Measurements from ENCODE around the gene OBP2B.
"Not testable (repeated sequence)": the region's sequence is repeated elsewhere in the genome, so short reads cannot be mapped to it uniquely, and the experiment has no call there.

OBP2B gene

DNA sequence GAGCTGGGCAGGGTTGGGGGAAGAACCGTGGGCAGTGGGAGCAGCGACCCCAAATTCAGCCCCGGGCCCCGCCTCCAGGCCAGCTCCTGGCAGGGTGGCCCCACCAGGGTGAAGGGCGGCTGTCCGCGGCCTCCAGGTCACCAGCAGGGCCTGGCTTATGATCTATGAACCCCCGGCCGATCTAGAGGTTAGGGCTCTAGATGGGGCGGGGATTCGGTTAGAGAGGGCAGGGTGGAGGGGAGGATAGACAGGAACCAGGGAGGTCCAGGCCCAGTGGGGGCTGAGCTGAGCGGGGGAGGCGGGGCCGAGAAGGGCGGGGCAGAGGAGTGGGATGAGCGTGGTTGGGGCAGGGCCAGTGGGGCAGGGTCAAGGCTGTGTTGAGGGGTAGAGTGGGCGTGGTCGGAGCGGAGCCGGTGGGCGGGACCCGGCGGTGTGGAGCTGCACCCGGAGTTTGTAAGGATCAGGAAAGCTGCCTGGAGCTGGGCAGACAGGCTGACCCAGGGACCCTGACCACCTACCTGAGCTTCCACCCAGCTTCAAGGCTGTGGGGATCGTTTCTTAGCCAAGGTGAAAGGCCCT is 29.3 kb upstream of the OBP2B start:
- peak; percentile 87 for DNase-seq

DNA sequence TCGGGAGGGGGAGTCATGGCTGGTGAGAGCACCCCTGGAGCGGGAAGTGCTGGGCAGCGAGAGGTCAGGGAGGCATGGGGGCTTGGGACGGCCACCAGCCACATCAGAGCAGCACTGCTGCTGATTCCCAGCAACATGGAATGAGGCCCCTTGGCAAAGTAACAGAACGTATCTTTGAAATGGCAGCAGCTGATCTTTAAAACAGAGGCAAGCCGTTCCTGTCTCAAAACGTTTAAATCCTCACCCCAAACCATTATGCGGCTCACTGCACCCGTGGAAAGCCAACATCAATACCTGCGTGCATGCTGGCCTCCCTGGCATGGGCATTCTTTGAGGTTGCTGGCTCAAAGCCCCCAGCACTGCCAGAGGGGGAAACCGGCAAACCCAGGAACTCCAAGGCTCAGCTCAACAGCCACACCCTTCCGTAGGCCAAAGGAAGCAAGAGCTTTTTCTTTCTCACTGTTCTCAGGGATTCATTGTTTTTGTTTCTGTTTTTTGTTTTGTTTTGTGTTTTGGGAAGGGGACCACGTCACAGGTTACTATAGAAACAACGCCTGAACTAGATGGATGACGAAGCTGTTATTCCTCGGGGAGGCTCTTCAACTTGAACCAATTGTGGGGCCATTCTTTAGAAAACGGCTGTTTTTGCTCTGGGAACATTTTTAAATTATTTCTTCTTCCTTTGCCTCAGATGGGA is 28.1 kb upstream of the OBP2B start:
- peak; percentile 55 for DNase-seq

DNA sequence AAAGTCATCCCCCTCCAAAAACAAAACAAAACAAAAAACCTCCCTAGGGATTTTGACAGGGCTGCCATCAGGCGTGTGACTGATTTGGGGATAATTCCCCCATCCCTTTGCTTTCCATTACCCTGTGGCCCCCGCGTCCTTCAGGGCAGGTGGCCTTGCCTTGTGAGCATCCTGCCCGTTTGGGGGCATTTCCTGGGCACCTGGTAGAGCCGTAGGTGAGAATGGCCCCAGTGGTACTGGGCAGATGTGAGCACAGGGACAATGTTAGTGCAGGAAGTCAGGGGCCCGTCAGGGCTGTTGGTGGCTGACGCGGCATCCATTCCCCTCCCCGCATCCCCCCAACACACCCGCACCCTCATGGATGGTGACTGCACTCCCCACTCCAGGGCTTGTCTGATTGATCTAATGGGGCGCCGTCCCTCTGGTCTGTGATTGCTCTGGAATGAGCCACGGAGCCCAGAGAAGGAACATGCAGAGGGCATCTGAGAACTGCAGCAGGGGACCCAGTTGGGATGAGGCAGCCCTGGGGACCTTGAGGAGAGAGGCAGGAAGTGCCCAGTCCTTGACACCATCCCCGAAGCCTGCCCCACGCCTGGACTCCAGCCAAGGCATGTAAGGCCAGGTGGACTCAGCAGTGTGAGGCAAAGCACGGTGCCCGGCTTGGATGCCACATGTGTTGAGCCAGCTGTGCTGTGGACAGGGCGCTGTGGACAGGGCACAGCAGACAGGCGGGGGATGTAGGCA is 27.4 kb upstream of the OBP2B start:
- not testable (repeated sequence) for DNase-seq

DNA sequence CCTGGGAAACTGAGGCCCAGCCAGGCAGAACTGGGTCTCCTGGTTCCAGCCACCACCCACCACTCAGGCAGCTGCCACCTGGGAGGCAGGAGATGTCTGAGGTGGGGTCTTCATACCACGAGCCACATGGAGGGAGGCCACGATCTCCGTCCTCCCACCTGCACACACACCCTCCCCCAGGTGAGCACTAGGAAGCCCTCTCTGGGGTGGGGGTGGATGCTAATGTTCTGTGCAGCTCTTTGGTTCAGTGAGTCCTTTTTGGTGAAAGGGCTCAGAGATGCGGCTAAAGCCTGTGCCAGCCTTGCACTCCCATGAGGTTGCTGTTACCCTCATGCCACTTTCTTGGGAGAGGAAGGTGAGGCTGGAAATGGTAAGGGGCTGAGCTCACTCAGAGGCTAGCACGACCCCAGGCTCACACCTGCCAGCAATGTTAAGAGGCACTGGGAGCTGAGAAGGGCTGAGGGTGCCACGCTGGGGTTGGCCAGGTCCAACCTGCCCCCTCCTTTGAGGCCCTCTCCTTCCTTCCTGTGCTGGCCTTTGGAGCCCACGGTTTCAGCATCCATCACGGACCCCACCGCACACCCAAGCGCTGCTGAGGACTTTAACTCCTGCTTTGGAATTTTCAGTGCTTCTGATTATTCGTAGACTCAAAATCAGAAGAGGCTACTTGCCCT is 26.6 kb upstream of the OBP2B start:
- DNase-seq: no peak

DNA sequence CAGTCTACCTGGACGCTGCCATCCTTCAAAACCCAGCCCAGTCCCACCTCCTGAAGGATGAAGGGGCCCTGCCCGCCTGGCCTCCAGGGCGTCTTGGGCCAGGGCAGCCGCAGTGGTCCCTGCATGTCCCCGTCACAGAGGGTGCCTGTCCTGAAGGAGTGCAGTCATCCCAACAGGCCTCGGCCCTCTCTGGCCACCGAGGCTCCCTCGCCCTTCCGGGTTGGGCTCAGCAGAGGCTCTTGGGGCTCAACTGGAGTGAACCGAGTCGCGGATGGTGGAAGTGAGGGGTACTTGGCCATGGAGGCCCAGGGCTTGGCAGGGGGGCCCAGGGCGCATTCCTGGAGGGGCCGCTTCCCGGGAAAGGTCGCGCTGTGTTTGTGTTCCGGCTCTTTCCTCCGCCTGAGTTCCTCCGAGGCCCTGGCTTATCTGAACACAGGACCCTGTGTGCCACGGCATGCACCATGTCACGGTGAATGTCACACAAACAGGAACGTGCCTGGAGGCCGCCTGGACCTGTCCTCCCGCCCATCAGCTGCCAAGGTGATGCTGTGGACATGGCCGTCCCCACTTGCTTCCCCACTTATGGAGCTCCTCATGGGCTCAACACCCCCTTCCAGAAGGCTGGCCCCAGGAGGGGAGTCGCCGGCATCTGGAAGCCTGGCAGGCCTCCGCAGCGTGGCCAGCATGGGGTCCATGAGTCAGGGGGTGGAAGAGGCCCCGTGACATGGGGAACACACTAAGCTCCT is 25.7 kb upstream of the OBP2B start:
- no peak for DNase-seq

DNA sequence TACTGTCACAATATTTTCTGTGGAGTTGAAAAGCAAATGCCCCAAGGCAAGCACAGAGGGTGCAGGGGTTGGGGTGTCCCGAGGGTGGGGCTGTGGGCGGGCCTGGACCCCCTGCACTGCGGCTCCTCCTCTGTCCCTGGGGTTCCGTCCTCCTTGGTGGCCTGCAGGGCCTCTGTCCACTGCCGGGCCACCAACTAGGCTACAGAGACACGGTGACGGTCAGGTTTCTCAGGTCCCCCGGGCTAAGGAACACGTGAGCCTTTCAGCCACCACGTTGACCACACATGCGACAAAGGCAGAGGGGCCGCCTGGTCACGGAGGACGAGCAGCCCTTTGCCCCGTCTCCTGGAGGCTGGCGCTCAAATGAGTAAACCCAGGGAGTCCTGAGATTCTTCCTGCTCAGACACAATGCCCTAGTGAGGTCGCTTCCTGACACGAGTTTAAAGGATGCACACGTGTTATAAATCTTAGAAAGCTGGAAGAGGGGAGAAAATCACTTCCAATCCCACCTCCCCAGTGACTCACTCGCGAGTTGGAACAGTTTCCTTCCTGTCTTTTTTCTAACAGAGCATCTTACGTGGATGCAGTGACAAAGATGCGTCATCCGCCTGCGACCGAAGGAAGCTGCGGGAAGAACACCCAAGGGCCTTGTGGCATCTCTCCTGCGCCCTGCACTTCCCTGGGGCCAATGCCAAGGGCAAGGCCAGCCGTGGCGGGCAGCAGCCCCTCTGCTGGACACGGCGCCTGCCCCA is 24.8 kb upstream of the OBP2B start:
- no peak for DNase-seq

DNA sequence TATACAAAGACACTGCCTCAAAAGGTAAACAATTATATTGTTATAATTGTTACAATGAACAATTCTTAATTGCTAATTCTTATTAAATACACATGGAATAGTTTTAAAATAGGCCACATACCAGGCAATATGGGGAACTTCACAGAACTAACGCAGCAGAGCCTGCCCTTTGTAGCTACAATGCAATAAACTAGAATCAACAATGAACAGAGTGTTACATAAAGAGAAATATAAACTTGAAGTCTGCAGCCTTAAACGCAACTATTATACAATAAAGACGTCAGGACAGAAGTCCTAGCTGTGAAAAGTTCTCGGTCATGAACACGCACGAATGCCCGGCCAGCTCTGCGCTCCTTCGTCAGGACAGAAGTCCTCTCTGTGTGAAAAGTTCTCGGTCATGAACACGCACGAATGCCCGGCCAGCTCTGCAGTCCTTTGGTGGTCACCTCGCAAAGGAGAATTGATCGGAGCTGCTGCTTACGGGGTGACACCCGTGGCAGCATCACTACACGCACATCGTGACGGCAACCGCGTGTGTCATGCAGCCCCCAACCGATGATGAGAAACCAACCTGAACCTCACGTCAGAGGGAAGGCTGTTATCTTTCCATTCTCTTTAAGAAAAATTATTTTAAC is 23.0 kb upstream of the OBP2B start:
- DNase-seq: not testable (repeated sequence)

DNA sequence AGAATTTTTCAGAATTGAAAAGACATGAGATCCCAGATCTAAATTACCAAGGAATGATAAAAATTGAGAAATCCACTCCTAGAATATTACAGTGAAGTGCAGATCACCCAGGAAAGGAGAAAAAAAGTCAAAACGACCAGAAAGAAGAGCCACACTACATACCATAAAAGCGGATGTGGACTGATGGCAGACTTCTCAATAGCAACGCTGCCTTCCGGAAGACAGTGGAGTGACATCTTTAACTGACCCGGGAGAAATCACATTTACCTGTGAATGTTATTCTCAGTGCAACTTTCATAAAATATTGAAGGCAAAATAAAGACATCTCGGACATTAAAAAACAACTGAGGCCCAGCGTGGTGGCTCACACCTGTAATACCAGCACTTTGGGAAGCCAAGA is 21.5 kb upstream of the OBP2B start:
- DNase-seq: not testable (repeated sequence)

DNA sequence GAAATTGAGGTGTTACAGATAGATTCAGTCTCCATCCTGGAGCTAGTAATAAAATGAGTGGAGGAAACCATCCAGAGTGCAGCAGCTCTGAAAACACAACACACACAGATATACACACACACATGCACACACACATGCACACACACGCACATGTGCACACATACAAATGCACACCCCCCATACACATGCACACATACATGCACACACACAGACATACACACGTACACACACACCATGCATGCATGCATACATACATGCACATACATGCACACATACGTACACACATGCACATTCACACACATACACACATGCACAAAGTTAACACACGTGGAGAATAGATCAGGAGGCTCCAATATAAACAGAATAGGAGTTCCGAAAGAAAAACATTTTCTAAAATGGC is 21.0 kb upstream of the OBP2B start:
- no peak for DNase-seq

DNA sequence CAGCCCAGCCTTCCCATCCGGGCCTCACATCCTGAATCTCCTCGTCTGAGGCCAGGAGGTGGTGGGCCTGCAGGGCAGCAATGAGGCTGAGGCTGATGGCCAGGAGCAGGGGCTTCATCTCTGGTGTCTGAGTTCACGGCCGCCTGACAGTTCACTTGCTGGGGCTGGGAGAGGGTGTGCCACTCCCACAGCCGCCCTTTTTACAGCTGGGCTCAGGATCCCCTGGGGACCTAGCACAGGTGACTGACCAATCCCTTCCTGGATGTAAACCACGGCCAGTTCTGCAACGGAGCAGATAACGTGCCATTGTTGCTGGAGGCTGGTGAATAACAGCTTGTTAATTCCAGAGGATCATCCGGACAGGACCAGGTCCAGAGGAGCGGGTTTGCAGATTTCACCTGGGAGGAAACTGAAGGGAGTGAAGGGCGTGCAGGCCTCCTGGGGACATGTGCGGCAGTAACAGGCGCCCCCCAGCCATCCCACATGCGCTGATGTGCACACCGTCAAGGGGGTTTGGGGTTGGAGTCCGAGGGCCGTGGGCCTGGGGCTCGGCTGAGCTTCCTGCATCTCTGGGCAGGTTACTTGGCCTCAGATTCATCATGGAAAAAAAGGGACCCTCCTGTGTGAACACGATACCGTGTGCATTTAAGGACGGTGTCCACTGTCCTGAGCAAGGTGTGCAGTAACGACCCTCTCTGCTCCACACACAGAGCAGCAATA is 19.6 kb upstream of the OBP2B start:
- DNase-seq: not testable (repeated sequence)

DNA sequence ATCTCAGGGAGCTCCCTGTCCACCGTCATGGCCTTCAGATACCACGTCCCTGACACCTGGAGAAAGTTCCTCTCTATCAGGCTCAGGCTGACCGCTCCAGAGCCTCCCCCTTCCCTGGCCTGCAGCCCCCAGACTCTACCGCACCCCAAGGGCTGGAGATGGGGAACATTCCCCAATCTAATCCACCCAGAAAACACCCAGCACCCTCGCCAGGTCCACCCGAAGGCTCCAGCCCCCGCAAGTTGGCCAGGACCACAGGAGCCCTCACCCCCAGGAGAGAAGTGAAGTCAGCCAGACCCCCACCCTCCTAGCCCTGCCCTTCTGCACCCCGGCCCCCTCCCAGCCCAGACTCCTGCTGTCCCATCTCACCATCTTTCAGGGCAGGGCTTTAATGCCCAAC is 18.9 kb upstream of the OBP2B start:
- DNase-seq: not testable (repeated sequence)

DNA sequence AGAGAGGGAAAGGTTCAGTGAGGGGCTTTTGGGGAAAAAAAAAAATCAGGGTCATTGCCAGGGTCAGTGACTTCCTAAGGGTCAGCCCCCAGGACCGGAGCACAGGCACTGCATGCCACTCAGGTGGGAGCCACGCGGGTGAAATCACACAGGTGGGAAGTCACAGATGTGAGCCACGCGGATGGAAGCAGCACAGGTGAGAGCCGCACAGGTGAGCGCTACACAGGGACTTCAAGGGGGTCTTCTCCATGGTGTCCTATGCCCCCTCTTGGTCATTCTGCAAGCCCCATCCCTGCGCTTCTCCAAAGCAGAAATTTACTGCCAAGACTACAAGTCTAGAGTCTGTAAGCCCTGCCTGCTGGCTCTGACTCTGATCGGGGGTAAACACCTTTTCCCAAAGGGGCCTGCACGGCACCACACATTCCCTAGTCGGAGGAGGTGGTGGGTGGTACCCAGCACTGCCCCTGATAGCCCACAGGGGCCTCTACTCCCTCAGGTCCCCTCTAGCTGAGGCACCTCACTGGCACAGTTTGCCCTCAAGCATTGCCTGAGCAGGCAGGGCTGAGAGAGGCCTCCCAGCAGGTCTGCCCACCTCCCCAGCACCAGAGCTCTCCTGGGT is 18.3 kb upstream of the OBP2B start:
- DNase-seq: no peak

DNA sequence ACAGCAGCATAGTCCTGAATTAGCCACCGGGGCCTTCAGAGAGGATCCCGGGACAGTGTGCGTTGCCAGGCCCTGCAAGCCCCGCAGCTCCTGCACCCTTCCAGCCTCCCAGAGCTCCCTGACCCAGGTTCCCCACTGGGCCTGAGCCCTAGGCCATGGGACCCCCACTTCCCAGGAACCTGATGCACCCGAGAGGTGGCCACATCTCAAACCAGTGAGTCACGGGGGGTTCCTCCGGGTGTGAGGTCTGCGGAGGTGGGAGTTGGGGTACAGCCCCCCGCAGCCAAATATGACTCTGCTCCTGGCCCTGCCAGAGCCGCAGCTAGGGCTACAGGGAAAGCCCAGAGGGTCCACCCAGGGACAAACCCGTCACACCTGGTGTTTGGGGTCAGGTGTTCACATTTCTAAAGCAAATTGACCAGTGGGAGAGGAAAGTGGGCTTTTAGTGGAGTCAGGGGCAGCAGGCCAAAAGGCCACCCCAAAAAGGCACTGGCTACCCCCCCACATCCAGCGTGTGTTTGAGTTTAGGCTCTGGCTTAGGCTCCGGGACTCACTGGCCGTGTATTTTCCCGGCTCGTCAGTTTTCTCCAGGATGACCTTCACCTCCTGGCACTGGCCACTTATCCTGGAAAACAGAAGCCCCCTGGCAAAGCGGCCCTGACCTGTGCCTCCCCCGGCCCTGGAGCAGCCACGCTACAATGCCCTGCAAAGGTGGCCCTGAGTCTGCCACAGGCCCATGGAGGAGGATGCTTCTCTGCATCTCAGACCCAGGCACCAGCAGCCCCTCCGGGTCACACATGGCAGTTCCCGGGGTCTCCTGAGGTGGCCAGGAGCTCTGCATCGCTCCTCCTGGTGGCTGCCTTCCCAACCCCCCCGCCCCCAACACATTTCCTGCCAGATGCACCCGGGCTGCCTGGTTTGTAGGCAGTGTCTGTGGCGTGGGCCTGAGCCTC is 17.4 kb upstream of the OBP2B start:
- no peak for DNase-seq

DNA sequence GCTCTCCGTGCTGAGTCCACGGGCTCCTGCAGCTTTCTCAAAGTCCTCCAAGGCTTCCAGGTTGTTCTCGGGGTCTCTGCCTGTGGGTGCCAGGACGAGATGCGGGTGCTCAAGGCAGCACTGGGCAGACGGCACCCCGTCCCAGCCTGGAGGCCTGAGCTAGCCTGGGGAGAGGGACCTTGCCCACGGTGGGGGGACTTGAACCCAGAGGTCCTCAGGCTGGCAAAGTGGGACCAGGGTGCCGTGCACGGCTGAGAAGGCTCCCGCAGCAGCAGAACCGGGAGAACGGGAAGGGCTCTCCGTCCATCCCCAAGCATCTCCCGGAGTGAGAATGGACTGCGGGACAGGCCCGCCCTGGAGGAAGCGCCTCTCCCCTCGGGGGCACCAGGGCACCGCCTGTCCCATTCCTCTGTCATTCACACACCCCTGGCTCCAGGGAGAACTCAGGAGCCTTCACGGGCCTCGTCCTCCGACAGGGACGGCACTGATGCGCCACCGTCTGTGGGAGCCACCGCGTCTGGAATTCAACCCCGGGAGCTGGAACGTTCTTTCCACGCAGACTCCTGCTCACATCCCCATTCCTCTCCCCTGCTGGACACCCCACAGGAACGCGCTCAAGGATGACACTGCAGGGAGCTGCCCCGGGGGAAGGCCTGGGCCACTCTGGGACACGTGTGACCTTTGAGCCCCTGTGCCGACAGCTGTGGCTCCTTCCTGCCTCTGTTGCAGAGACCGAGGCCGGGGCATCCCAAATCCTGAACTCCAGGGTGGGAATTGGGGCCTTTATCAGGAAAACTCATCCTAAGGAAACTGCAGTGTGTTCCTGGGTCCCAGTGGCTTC is 16.3 kb upstream of the OBP2B start:
- no peak for DNase-seq

DNA sequence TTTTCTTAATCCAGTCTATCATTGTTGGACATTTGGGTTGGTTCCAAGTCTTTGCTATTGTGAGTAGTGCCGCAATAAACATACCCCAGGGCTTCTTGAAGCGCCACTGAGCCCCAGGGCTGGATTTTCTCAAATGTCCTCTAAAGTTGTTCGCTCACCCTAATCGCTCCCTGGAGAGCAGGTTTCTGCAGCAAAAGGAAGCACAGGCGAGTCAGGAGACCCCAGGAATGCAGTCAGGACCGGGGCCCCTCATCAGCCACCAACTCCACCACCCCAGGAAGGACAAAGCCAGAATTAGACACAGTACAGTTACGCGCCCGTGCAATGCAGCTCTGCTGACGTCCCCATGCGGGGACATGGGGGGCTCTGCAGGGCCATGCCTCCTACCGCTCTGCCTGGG is 15.7 kb upstream of the OBP2B start:
- no peak for DNase-seq

DNA sequence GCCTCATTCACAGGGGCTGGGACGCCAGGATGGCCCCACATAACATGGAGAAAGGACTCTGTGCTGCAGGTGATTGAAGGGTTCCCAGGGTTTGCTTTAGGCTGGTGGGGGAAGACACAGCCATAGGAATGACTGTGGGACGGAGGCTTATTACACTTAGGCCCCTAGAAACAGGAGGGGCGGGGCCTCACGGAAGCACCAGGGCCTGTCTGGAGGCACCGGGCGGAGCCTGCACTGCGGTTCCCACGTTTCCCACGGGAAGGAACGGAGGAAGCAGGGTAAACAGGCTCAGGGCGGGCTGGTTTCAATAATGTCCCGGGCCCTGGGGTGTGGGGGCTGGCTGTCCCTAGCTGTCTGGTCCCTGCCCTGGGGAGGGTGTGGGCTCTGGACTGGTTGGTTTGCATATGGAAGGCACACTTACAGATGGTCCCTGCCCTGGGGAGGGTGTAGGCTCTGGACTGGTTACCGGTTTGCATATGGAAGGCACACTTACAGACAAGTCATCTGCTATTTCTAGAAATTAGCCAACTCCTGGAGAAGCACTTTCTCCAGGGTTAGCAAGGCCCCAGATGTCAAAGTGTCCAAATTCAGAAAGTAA is 14.2 kb upstream of the OBP2B start:
- not testable (repeated sequence) for DNase-seq

DNA sequence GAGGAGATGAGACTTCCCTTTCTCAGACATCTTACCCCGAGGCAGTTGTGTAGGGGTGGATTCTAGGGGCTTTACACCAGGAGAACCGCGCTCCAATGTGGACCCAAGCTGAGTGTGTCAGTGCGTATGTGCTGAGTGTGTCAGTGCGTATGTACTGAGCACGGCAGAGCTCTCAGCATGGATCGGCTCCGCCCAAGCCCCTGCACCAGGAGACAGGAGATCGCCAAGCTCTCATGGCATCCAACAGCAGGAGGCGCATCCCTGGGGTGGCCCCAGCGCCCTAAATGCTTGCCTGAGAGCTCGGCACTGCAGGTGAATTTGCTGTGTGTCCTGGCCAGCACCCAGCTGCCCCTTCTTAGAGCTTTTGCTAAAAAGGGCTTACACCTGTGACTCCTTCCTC is 12.9 kb upstream of the OBP2B start:
- DNase-seq: not testable (repeated sequence)

All from right forelimb (tissue), 1 donor.